LHCN-M2 (cell line): ENCODE results near the gene CAMSAP2. TPM values are rescaled to one million over a fixed set of nuclear protein-coding genes. Genes with fewer than 3 reads are reported as not detected.

Source experiments
- DNase-seq: peaks from one replicate; pipeline ENCODE4 v3.0.0-alpha.2; 2012; ENCODE audit warnings: low read depth
- polyA plus RNA-seq: library from polyadenylated mRNA; unstranded; fragments of >200 nt; gene quantifications from one replicate; pipeline ENCODE4 v1.2.1, GENCODE V29; 2012; ENCODE audit warnings: missing spikeins
- total RNA-seq: library from RNA; depleted of rRNA; stranded (reverse); fragments of >200 nt; gene quantifications from 2 replicates; pipeline ENCODE4 v1.2.3, GENCODE V29; 2014; rRNA removed

Gene CAMSAP2, protein sequence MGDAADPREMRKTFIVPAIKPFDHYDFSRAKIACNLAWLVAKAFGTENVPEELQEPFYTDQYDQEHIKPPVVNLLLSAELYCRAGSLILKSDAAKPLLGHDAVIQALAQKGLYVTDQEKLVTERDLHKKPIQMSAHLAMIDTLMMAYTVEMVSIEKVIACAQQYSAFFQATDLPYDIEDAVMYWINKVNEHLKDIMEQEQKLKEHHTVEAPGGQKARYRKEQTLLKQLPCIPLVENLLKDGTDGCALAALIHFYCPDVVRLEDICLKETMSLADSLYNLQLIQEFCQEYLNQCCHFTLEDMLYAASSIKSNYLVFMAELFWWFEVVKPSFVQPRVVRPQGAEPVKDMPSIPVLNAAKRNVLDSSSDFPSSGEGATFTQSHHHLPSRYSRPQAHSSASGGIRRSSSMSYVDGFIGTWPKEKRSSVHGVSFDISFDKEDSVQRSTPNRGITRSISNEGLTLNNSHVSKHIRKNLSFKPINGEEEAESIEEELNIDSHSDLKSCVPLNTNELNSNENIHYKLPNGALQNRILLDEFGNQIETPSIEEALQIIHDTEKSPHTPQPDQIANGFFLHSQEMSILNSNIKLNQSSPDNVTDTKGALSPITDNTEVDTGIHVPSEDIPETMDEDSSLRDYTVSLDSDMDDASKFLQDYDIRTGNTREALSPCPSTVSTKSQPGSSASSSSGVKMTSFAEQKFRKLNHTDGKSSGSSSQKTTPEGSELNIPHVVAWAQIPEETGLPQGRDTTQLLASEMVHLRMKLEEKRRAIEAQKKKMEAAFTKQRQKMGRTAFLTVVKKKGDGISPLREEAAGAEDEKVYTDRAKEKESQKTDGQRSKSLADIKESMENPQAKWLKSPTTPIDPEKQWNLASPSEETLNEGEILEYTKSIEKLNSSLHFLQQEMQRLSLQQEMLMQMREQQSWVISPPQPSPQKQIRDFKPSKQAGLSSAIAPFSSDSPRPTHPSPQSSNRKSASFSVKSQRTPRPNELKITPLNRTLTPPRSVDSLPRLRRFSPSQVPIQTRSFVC (N-terminal part only)
- 30.8 and 35.2 TPM in 2 replicates for total RNA-seq
- polyA plus RNA-seq: 10.9 TPM

DNA sequence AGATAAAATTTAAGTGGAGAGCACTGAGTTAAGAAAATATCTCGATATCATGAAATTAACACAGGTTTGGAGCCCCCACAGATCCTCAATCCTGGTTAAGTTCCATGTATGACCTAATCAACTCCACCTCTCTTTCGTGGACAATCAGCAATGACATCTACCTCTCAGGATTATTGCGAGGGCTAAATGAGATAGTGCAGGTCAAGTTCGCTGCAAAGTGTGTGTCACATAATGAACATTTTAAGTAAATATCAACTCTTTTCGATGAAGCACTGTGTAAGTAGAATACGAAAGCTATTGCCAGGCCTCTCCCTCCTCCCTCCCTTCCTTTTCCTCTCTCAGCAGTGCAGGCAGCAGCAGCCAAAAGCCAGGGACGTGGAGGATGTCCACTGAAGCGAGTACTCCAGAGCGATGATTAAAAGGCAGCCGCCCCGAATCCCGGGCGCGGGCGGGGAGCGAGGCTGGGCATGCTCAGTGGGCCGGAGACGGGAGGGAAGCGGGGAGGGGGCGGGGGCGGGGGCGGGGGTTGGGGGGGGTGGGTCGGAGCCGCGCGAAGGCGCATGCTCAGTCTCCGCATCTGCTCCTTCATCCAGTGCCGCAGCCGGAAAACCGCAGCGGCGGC is at the start of gene CAMSAP2:
Gene CAMSAP2, plus strand, starts transcription at position 567 of the 622 bp plus-strand sequence. CDS start 935 bp downstream, outside the sequence.
- peak; percentile 91 for DNase-seq

DNA sequence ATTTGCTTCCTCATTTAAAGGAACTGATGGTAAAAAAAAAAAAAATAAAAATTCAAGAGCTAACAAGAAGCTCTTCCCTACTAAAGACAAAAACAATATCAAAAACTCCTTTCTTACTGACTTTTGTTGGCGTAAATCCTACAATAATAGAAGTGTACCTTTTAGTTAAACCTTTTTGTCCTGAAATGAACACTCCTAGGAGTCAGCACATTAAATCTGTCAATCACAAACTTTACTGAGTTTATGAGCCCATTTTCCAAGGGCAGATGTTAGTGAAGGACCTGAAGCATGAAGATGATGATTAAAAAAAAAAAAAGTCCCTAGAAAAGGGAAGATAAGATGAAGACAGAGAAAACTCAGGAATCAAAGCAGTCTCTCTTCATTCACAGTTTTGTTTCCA is 46.4 kb upstream of the CAMSAP2 start:
- DNase-seq: no peak

DNA sequence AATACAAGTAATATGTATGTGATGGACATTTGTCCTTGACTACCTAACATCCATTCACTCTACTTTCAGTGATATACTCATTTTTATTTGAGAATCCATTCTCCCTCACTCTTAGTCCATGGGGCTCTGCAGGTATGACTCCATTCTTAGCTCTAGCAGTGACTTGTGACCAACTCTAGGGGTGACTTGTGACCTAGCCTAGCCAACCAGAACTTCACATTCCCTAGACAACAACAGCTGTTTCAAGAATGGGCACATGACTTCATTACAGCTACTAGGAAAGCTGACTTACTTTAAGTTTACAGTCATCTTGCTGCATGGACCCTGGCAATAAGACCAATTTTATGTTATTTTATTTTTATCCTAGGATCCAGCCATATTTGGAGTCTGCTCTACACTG is 45.4 kb upstream of the CAMSAP2 start:
- peak; percentile 11 for DNase-seq

DNA sequence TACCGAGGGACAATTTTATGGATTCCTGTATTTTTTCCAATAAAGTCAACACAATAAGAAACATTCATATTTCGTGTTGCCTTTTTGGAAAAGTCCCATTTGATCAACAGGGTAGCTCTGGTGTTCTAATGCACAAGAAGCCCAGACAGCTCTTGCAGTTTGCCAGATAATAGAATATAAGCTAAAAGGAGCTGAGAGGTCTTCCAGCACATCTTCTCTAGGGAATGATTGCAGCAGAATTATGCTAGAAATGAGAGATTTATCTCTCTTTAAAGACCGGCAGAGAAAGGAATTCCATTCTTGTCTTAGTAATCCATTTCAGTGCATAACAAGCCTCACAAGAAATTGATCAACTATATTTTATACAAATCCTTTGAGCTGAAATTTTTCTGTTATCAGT is 44.0 kb upstream of the CAMSAP2 start:
- DNase-seq: no peak

DNA sequence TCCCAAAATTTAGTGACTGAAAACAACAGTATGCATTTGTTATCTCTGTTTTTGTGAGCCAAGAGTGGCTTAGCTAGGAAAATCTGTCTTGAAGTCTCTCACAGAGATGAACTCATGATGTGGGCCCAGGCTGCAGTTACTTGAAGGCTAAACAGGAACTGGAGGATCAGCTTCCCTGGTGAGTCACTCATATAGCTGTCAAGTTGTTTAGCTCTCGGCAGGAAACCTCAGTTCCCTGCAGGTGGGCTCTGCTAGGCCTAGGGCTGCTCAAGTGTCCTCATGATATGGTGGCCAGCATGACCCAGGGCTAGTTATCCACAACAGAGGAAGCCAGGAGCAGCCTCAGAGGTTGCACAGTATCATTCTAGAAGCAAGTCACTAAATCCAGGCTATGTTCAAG is 38.8 kb upstream of the CAMSAP2 start:
- DNase-seq: peak; percentile 66

DNA sequence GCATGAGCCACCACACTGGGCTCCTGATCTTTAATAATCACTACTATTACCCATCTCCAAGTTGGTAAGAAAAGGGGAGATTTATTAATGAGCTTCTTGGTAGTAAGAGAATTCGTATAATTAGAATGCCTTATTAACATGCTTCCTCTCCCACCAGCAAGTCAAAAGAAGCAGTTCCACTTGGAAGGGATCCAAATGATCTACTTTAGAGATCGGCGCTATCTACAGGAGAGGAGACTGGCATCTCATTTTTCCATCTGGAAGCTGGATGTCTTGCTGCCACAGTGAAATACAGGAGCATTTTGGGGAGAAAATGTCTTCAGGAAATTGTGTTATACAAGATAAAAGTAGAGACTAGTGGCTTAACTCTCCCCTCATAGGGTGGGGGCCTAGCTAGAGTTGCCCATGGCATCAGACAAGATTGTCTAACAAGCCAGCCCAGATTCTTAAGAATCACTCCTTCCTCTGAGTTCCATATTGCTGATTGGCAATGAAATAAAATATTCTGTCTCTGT is 33.6 kb upstream of the CAMSAP2 start:
- DNase-seq: no peak

DNA sequence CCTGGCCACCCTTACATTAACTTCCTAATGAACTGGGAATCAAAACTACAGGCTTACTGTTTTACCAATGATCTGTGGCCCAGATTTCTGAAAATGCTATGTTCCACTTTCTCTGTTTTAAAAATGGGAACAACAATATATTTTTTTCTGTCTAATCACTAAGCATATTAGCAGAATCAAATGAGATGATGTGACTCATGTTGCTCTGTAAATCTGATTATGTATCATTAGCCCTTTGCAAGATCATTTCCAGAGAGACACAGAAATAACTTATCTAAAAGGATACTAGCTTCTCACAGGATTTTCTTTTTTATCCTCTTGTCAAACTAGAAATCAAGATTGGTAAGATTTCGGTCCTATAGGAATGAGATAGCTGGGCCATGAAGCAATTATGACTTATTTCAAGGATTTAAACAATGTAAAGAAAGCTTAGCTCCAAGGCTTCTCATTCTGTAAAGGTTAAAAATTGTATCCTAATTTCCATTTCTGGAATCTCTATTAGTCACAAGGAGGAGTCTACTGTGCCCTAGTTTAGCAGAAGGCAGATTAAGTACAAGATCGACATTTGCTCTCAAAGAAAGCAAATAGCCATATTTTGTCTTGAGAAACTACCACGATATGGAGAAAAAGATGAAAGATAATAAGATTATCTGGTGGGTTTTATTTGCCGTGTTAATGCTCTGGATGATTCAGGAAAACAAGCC is 32.4 kb upstream of the CAMSAP2 start:
- no peak for DNase-seq

DNA sequence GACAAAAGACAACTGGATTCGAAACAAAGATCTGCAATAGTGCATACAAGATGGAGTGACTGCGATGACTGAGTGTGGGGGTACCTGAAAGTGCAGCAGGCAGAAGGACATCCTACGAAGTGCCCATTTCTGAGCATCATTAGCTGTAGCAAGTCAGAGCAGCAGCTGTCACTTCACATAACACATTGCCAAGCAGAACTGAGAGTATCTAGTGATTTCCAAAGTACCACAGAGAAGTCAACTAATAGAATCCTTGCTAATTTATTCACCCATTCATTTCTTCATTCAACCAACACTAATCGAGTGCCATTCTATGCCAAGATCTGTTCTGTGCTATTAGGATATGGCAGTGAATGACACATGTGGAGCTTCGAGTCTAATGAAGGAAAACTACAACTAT is 31.6 kb upstream of the CAMSAP2 start:
- DNase-seq: no peak

DNA sequence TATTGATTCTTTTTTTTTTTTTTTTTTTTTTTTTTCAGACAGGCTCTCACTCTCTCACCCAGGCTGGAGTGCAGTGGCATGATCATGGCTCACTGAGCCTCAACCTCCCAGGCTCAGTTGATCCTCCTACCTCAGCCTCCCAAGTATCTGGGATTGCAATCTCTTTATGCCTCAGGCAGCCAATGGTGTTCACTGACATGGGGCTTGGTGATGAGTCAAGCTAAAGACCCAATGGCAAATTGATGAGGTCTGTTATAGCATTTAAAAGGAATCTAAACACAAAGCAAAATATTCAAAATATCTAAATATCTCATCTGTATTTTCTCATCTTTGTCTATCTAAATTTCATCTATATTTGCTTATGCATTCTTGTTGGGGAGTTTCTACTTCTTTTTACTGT is 30.5 kb upstream of the CAMSAP2 start:
- DNase-seq: no peak

DNA sequence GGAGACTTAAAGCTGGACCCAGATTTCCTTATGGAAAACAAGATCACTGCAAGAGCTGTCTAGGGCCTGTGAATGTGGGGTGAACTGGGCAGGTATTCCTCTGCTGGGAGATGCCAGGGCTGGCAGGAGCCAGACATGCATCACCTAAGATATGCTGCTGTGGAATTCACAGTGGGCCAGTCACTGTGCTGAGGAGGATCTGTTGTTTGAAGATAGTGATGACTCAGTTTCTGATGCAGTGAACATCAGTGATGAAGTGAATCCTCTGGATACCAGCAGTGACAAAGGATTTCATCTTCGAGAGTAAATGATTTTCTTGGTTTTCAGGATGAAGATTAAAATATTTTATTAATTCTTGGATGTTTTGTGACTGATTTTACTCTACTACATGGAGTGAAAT is 29.9 kb upstream of the CAMSAP2 start:
- DNase-seq: no peak

DNA sequence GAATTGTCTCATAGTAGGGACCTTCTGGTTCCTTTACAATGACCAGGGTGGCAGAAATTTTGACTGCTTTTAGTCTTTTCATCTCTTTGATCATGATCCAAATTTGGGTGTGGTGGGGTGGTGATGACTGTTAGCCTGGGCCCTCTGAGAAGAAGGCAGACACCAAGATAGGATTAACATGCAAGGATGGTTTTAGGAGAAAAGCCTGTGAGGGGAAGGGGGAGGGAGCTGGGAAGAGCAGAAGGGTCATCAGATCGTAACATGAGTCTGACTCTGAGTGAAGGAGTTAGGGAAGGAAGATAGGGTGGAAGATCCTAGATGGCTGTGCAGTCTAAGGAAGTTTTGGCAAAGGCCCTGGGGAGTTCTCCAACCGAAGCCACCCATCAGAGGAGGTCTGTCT is 28.5 kb upstream of the CAMSAP2 start:
- DNase-seq: no peak

DNA sequence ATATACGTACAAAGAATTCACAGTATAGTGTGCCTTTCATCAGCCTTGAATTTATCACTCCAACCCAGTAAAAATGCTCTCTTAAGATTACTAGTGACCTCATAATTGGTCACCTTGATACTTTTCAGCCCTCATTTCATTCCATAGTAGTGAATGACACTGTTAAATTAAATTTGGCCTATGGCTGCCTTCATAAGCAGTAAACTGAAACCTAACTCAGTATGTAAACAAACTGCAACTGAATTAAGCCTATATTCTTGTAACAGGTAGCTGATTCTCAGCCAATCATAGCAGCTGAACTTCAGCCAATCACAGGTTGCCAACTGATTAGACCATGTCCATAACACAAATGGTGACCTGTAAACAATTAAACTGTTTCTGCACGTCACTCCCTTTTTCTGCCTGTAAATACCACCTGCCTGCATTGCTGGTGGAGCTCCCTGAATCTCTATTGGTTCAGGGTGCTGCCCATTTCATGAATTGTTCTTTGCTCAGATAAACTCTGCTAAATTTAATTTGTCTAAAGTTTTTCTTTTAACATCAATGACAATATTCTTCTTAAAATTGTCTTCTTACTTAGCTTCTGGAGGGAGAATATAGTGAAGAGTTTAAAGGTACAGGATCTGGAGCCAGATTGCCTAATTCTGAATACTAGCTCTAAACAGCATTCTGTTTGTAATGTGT is 24.0 kb upstream of the CAMSAP2 start:
- DNase-seq: no peak

DNA sequence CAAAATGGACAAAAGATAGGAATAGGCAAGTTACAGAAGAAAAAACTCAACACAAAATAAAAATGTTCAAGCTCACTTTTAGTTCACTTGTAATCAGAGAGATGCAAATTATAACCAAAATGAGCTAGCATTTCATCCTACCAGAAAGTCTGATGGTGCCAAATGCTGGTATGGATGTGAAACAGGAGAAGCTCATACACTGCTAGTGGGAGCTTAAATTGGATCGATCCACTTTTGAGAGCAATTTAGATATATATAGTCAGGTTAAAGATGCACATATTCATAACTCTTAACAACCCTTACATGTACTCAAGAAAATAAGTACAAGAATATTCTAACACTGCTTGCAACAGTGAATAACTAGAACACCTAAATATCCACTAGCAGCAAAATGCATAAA is 18.5 kb upstream of the CAMSAP2 start:
- no peak for DNase-seq

DNA sequence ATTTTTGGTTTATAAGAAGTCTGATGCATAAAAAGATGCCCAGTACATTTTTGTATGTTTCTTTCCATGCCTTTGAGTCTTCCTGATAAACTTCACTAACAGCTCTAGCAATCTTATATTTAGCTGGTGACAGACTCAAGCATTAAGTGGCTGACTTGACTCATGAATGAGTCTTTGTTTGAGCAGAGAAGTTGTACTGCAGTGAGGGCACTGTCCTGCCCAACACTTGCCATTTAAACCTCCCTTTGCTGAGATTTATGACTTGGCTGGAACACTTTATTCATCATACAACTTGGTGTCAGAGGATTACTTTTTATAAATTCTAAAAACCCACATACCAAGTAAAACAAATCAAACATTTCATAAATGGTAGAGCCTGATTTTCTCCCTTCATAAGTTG is 14.6 kb upstream of the CAMSAP2 start:
- DNase-seq: peak; percentile 64

DNA sequence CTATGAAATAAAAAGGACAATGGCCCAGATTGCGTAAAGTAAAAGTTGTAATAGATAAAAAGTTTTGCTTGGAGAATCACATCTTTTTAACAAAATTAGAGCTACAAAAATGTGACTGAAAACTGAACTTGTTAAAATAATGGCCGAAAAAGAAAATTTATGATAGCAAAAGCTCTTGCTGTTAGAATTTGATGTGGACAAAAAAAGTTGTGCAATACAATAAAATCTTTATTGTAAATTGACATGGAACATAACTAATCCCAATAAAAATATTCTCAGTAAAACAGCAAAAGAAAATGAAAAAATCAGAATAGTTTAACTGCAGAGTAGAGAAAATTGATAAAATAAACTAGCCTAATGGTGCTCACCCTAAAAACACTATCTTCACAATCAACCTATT is 11.4 kb upstream of the CAMSAP2 start:
- DNase-seq: no peak

DNA sequence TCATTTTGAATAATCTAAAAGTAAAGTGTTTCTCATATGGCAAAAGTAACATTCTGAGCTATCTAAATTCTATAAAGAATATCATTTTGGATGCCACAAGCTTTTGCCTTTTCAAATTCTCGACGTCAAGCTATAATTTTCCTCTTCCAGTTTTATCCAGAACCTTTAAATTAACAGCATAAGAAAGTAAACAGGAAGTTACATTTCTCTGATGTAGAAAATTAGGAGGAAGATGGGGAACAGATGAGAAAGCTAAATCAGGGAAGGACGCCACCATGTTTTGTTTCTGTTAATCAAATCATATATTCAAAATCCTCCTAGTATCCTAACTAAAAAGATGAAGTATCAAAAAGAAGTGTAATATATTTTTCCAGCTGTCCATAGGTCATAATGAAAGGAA is 8.8 kb upstream of the CAMSAP2 start:
- DNase-seq: peak; percentile 48

DNA sequence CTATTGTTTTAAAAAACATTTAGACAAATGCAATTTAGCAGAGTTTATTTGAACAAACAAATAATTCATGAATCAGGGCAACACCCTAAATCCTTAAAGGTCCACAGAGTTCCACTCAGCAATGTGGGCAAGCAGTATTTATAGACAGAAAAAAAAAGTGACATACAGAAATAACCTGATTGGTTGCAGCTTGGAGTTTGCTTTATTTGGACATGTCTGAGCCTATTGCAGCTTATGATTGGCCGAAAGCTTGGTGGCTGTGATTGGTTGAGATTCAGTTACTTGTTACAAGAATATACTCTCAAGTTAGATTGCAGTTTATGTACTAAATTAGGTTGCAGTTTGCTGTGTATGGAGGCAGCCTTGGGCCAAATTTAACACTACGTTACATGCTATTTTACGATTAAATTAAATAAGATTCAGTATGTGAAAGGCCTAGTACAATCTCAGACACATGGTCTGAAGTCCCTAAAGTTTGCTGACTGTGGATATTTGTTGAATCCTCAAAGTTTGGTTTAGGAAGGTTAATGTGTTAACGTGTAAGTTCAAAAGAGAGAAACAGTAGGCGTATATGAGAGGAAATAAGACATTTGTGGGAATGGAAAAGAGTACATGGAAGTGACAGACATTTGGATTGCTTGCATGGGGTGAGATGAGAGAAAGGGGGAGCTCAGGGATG is 6.9 kb upstream of the CAMSAP2 start:
- peak; percentile 32 for DNase-seq

DNA sequence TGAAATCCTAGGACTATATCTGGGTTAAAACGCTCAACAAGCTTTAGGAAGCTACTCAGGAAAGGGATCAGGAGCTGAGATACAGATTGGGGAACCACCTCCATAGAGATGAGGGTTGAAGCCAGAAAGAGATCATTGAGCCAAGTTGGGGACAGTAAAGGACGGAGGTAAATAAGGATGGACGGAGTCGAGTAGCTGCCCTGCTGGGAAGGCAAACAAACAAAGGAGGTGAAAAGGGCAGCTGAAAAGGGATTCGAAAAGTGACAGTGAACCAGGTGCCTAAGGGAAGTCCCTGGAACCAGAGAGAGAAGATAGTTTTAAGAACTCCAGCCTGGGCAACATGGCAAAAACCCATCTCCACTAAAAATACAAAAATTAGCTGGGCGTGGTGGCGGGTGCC is 6.3 kb upstream of the CAMSAP2 start:
- no peak for DNase-seq

DNA sequence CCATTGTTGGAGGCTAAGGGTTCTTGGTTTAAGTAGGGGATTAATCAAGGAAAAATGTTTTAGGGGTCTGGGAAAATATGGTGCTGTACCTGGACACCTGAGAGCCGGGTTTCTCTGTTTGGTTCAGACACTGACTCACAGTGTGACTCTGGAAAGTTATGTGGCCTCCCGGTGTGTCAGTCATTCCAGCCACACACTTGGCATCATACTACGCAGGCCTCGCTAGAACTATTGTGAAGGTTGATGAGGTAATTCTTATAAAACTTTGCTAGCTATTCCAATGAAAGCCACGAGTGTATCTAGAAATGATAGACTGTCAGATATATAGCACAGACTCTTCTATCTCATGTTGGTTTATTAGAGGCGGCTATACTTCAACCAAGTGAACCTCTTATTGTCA is 4.8 kb upstream of the CAMSAP2 start:
- no peak for DNase-seq
